HEK293 (cell line): ENCODE results near the gene CALML4.

Source experiments
- CTCF ChIA-PET: fragments of 350-600 bp; formaldehyde crosslinking; extraction: SDS; loops from one replicate; lab custom pipeline; 2021; ENCODE audit warnings: antibody characterized with exemption; lab: Yijun Ruan, JAX
- POLR2A ChIA-PET: fragments of 300-600 bp; formaldehyde crosslinking; extraction: SDS; loops from one replicate; lab custom pipeline; 2020; ENCODE audit warnings: antibody characterized with exemption, inconsistent platforms; lab: Yijun Ruan, JAX
- H3K27ac ChIP-seq: fragments of 200-500 bp; sonication (Bioruptor generic); 2 replicates; pipeline ENCODE4 v1.5.1; 2014; ENCODE audit warnings: low read depth, low read length, control low read depth, inconsistent platforms; ENCODE audit errors: extremely low read depth
- H3K36me3 ChIP-seq, 2 experiments: fragments of 200-500 bp in 1 of 2; sonication (Bioruptor generic) in 1 of 2; 1 replicate in 1 of 2; 2 replicates in 1 of 2; pipeline ENCODE4 v1.5.1; 2014 to 2017; ENCODE audit warnings: inconsistent platforms in 2 of 2, low read length in 2 of 2; ENCODE audit not compliant: control insufficient read depth in 2 of 2, insufficient read depth in 1 of 2
- H3K4me1 ChIP-seq: fragments of 200-500 bp; sonication (Bioruptor generic); 2 replicates; pipeline ENCODE4 v1.5.1; 2014; ENCODE audit warnings: mild to moderate bottlenecking, low read length, inconsistent platforms; ENCODE audit not compliant: control insufficient read depth, insufficient read depth
- H3K4me3 ChIP-seq: 2 replicates; pipeline ENCODE4 v1.5.1; 2011; ENCODE audit warnings: low read depth, mild to moderate bottlenecking, control low read depth, low read length, moderate library complexity
- H3K9me3 ChIP-seq: fragments of 200-500 bp; sonication (Bioruptor generic); 2 replicates; pipeline ENCODE4 v1.5.1; 2014; ENCODE audit warnings: low read depth, low read length, inconsistent platforms; ENCODE audit not compliant: control insufficient read depth, insufficient read depth
- BCL11B ChIP-seq: fragments of 450-650 bp; formaldehyde crosslinking; IDR thresholded peaks from 2 replicates; pipeline ENCODE4 v1.5.1; 2016; ENCODE audit warnings: low read depth, missing biosample characterization, missing genetic modification characterization
- GLIS1 ChIP-seq: fragments of 450-650 bp; formaldehyde crosslinking; IDR thresholded peaks from 2 replicates; pipeline ENCODE4 v1.5.1; 2016; ENCODE audit warnings: missing biosample characterization, missing genetic modification characterization
- GLIS2 ChIP-seq: fragments of 450-650 bp; formaldehyde crosslinking; IDR thresholded peaks from 2 replicates; pipeline ENCODE4 v1.5.1; 2016; ENCODE audit warnings: missing biosample characterization, missing genetic modification characterization
- HOXC10 ChIP-seq: sonication (generic); formaldehyde crosslinking; IDR thresholded peaks from 2 replicates; pipeline ENCODE4 v1.8.1; 2023; ENCODE audit warnings: mild to moderate bottlenecking, missing genetic modification reagents
- MEIS1 ChIP-seq: sonication (generic); formaldehyde crosslinking; IDR thresholded peaks from 2 replicates; pipeline ENCODE4 v1.8.1; 2022; ENCODE audit warnings: missing genetic modification reagents, mild to moderate bottlenecking, borderline replicate concordance
- MYNN ChIP-seq: fragments of 450-650 bp; formaldehyde crosslinking; IDR thresholded peaks from 2 replicates; pipeline ENCODE4 v1.5.1; 2016; ENCODE audit warnings: missing biosample characterization, missing genetic modification characterization, borderline replicate concordance
- SETDB1 ChIP-seq: IDR thresholded peaks from one replicate; pipeline ENCODE4 v1.6.1; 2017; ENCODE audit warnings: mild to moderate bottlenecking, low read length, moderate library complexity, mixed read lengths; ENCODE audit not compliant: insufficient read length
- ZBTB11 ChIP-seq: fragments of 450-650 bp; formaldehyde crosslinking; conservative IDR thresholded peaks from 2 replicates; pipeline ENCODE4 v1.5.1; 2016; ENCODE audit warnings: low read depth, missing biosample characterization, missing genetic modification characterization
- ZBTB26 ChIP-seq: fragments of 450-650 bp; formaldehyde crosslinking; optimal IDR thresholded peaks from 2 replicates; pipeline ENCODE3; 2016; ENCODE audit warnings: missing biosample characterization, mild to moderate bottlenecking, missing genetic modification characterization
- ZIC2 ChIP-seq: fragments of 450-650 bp; formaldehyde crosslinking; IDR thresholded peaks from 2 replicates; pipeline ENCODE4 v1.5.1; 2016; ENCODE audit warnings: missing biosample characterization, missing genetic modification characterization
- ZNF211 ChIP-seq: fragments of 450-650 bp; formaldehyde crosslinking; IDR thresholded peaks from 2 replicates; pipeline ENCODE4 v1.5.1; 2016; ENCODE audit warnings: low read depth, missing biosample characterization, missing genetic modification characterization
- ZNF292 ChIP-seq: fragments of 450-650 bp; formaldehyde crosslinking; IDR thresholded peaks from 2 replicates; pipeline ENCODE4 v1.5.1; 2016; ENCODE audit warnings: low read depth, missing biosample characterization, missing genetic modification characterization, borderline replicate concordance
- ZNF473 ChIP-seq: fragments of 450-650 bp; formaldehyde crosslinking; IDR thresholded peaks from 2 replicates; pipeline ENCODE4 v1.5.1; 2017; ENCODE audit warnings: missing biosample characterization, missing genetic modification characterization
- ZNF529 ChIP-seq: fragments of 450-650 bp; formaldehyde crosslinking; IDR thresholded peaks from 2 replicates; pipeline ENCODE4 v1.5.1; 2017; ENCODE audit warnings: missing genetic modification characterization, missing biosample characterization; ENCODE audit not compliant: insufficient replicate concordance
- ZNF549 ChIP-seq: fragments of 450-650 bp; IDR thresholded peaks from 2 replicates; pipeline ENCODE4 v1.5.1; 2018; ENCODE audit warnings: missing biosample characterization, missing genetic modification characterization, mild to moderate bottlenecking, inconsistent platforms, moderate library complexity
- ZNF660 ChIP-seq: fragments of 450-650 bp; IDR thresholded peaks from 2 replicates; pipeline ENCODE4 v1.5.1; 2018; ENCODE audit warnings: missing biosample characterization, mild to moderate bottlenecking, missing genetic modification characterization
- ZNF670 ChIP-seq: fragments of 450-650 bp; formaldehyde crosslinking; IDR thresholded peaks from 2 replicates; pipeline ENCODE4 v1.5.1; 2016; ENCODE audit warnings: missing biosample characterization, missing genetic modification characterization, low read depth
- ZSCAN16 ChIP-seq: fragments of 450-650 bp; formaldehyde crosslinking; IDR thresholded peaks from 2 replicates; pipeline ENCODE4 v1.5.1; 2016; ENCODE audit warnings: missing biosample characterization, missing genetic modification characterization
- ZSCAN30 ChIP-seq: fragments of 450-650 bp; IDR thresholded peaks from 2 replicates; pipeline ENCODE4 v1.5.1; 2018; ENCODE audit warnings: missing biosample characterization, mild to moderate bottlenecking, missing genetic modification characterization, moderate library complexity
- ZSCAN5A ChIP-seq: fragments of 450-650 bp; formaldehyde crosslinking; IDR thresholded peaks from 2 replicates; pipeline ENCODE4 v1.5.1; 2016; ENCODE audit warnings: missing biosample characterization, missing genetic modification characterization
- TF ChIP-seq, protein P1 (sequence below): fragments of 450-650 bp; formaldehyde crosslinking; IDR thresholded peaks from 2 replicates; pipeline ENCODE4 v1.5.1; 2017; ENCODE audit warnings: missing biosample characterization, missing genetic modification characterization
- TF ChIP-seq, protein P2 (sequence below): fragments of 450-650 bp; formaldehyde crosslinking; IDR thresholded peaks from 2 replicates; pipeline ENCODE4 v1.5.1; 2016; ENCODE audit warnings: missing biosample characterization, missing genetic modification characterization, borderline replicate concordance

The CALML4 gene

DNA sequence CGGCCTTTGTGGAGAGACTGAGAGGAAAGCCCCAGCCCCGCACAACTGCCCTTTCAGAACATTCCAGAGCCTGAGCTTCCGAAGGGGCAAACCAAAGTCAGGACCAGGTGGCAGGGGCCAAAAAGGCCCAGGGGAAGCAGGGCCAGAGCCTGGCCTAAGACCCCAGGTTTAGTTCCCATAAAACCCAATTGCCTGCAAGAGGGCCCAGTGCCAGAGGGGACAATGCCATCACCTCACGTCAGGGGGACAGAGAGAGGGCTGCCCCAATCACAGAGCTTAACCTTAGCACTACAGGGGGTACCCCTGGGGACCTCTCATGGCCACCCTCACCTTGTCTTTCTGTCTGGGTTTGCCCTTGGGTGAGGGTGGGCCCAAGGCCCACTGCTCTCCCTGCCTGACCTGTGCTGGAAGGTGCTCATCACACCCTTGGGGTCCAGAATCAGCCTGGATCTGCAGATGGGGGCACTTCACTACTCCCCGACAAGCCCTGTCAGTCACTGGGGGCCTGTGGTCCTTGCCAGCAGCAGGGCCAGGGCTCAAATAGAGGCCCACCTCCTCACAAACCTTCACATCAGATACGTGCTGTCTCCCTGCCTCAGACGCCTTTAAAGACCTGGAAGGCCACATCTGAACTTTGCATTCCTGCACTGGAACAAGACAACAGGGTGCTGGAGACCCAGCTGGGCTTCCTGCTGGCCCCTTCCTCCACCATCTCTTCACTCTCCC lies 3.8 kb downstream of the CALML4 start:
- TF ChIP-seq ZNF292 (tag by site-specific recombination) (no peak), ZNF211 (tag by site-specific recombination) (no peak), ZNF670 (tag by site-specific recombination) (no peak), ZNF549 (no peak), ZIC2 (tag by site-specific recombination) (peak; percentile 88), MEIS1 (CRISPR knock-in tag) (no peak), GLIS2 (peak; percentile 44; the same call in 1 of the 2 replicates), BCL11B (tag by site-specific recombination) (no peak)
- TF ChIP-seq, protein P1, sequence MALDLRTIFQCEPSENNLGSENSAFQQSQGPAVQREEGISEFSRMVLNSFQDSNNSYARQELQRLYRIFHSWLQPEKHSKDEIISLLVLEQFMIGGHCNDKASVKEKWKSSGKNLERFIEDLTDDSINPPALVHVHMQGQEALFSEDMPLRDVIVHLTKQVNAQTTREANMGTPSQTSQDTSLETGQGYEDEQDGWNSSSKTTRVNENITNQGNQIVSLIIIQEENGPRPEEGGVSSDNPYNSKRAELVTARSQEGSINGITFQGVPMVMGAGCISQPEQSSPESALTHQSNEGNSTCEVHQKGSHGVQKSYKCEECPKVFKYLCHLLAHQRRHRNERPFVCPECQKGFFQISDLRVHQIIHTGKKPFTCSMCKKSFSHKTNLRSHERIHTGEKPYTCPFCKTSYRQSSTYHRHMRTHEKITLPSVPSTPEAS (tag by site-specific recombination) = no peak
- no peaks in the 10 kb centered on the region for H3K9me3 ChIP-seq
- ChIA-PET CTCF (interaction anchor here (2.2 kb wide), 1 partner anchor 10 kb away, joined by 9 read pairs; no protein-coding TSS in a partner anchor), POLR2A (no interaction called here)
- peaks cover 0 to 17% of the 10 kb centered on the region in 2 experiments; a peak in 2 of 3 replicates for H3K36me3 ChIP-seq
- H3K27ac ChIP-seq = no peak overlapping the region
- H3K4me3 ChIP-seq = no peak overlapping the region
- H3K4me1 ChIP-seq = no peaks in the 10 kb centered on the region

DNA sequence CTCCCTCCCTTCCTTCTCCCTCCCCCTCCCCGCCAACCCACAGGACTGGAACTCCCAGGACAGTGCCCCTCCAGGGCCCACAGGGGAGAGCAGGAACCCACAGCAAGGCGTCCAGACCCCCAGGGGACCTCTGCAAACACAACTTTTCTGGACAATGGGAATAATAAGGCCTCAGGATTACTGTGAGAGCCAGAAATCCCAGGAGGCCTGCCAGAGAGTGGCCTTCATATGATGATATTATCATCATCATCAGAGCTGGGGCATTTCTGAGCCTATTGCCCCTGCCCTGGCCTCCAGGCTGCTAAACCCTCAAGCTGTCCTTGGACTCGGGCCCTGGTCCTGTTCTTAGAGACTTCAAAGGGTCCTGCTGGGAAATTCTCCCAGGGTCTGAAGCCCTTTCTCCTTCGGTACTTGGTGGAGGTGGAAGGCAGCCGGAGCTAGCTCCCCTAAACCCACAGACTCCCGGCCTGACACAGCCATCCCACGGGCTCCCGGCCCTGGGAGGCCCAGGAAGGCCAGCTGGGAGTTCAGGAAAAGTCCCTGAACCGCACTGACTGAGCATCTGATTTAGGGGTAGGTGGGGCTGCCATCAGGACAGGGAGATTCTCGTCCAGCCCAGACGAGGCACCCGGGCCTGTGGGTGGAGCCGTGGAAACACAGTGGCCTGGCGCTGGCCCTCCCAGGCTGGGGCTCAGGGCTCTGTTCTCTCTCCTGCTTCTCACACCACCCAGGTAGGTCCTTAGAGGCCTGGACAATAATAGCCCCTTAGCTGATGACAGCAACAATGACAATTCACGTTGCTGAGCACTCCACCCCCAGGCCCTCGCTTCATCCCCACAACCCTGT lies 4.9 kb downstream of the CALML4 start:
- CTCF ChIA-PET = interaction anchor here (0.6 kb wide), 1 partner anchor 53 kb away, joined by 9 read pairs; no protein-coding TSS in a partner anchor
- TF ChIP-seq ZBTB26 (tag by site-specific recombination) = no peak
- TF ChIP-seq, protein P2, sequence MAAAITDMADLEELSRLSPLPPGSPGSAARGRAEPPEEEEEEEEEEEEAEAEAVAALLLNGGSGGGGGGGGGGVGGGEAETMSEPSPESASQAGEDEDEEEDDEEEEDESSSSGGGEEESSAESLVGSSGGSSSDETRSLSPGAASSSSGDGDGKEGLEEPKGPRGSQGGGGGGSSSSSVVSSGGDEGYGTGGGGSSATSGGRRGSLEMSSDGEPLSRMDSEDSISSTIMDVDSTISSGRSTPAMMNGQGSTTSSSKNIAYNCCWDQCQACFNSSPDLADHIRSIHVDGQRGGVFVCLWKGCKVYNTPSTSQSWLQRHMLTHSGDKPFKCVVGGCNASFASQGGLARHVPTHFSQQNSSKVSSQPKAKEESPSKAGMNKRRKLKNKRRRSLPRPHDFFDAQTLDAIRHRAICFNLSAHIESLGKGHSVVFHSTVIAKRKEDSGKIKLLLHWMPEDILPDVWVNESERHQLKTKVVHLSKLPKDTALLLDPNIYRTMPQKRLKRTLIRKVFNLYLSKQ (tag by site-specific recombination) = no peak
- TF ChIP-seq ZNF473 (tag by site-specific recombination) = no peak
- TF ChIP-seq ZSCAN5A (tag by site-specific recombination) = no peak
- TF ChIP-seq ZBTB11 (tag by site-specific recombination) = no peak
- TF ChIP-seq ZNF549 = no peak
- TF ChIP-seq ZNF211 (tag by site-specific recombination) = no peak
- no peak for TF ChIP-seq SETDB1
- TF ChIP-seq HOXC10 (CRISPR knock-in tag) = no peak
- no peak for TF ChIP-seq ZNF660 (tag by site-specific recombination)
- TF ChIP-seq GLIS2 = no peak
- no peak for TF ChIP-seq MYNN (tag by site-specific recombination)
- TF ChIP-seq ZSCAN30 (tag by site-specific recombination) = no peak
- TF ChIP-seq ZNF529 (tag by site-specific recombination) = no peak
- no peak for TF ChIP-seq ZSCAN16 (tag by site-specific recombination)
- peak; percentile 85 for TF ChIP-seq GLIS1 (tag by site-specific recombination)

More for the DNA sequence above, 4.9 kb downstream of the CALML4 start:
- POLR2A ChIA-PET = no interaction called here
- no peaks in the 10 kb centered on the region for H3K9me3 ChIP-seq
- no peak overlapping the region for H3K27ac ChIP-seq
- H3K36me3 ChIP-seq = peaks cover 0 to 18% of the 10 kb centered on the region in 2 experiments; a peak in 2 of 3 replicates
- no peaks in the 10 kb centered on the region for H3K4me1 ChIP-seq
- H3K4me3 ChIP-seq = no peak overlapping the region
